OCI-LY3 (cell line): Measurements from ENCODE around the gene UMODL1.

Source experiments
- H2AFZ ChIP-seq: fragments of 200-600, 300-600 bp; shearing (Covaris generic); 2 replicates; pipeline ENCODE4 v1.6.0; 2014; ENCODE audit warnings: antibody characterized with exemption, low read depth, low read length
- H3K27ac ChIP-seq: fragments of 200-600, 300-600 bp; sonication (generic); 2 replicates; pipeline ENCODE4 v1.5.1; 2014; ENCODE audit warnings: mild to moderate bottlenecking, low read length, moderate library complexity, mixed read lengths
- H3K27me3 ChIP-seq: fragments of 200-600, 300-600 bp; sonication (generic); 2 replicates; pipeline ENCODE4 v1.6.1; 2014; ENCODE audit warnings: low read depth, low read length, mixed read lengths
- H3K36me3 ChIP-seq: fragments of 200-600, 300-600 bp; sonication (generic); replicated peaks from 2 replicates; pipeline ENCODE3; 2014; ENCODE audit warnings: low read depth, low read length, mixed read lengths
- H3K4me1 ChIP-seq: fragments of 300-600, 200-600 bp; sonication (generic); 2 replicates; pipeline ENCODE4 v1.6.1; 2014; ENCODE audit warnings: low read length, mixed read lengths
- H3K4me2 ChIP-seq: fragments of 200-600, 300-600 bp; sonication (generic); 2 replicates; pipeline ENCODE4 v1.6.1; 2014; ENCODE audit warnings: low read length, mixed read lengths
- H3K4me3 ChIP-seq: fragments of 300-600, 200-600 bp; sonication (generic); 2 replicates; pipeline ENCODE4 v1.5.1; 2014; ENCODE audit warnings: antibody characterized with exemption, mild to moderate bottlenecking, low read length, moderate library complexity
- H3K79me2 ChIP-seq: fragments of 300-600, 200-600 bp; shearing (Covaris generic); 2 replicates; pipeline ENCODE4 v1.6.1; 2014; ENCODE audit warnings: mild to moderate bottlenecking, low read length, mixed read lengths
- H3K9ac ChIP-seq: fragments of 300-600, 200-600 bp; shearing (Covaris generic); 2 replicates; pipeline ENCODE4 v1.6.0; 2014; ENCODE audit warnings: mild to moderate bottlenecking, low read length, moderate library complexity
- H3K9me3 ChIP-seq: fragments of 200-600, 300-600 bp; shearing (Covaris generic); 2 replicates; pipeline ENCODE4 v1.6.1; 2014; ENCODE audit warnings: low read length, mixed read lengths; ENCODE audit not compliant: insufficient read depth
- H4K20me1 ChIP-seq: fragments of 200-600, 300-600 bp; sonication (generic); 2 replicates; pipeline ENCODE4 v1.6.1; 2016; ENCODE audit warnings: low read length, mixed read lengths; ENCODE audit not compliant: insufficient read depth
- CTCF ChIP-seq: fragments of 200-600, 300-600 bp; sonication (generic); IDR thresholded peaks from 2 replicates; pipeline ENCODE4 v1.5.1; 2014; ENCODE audit warnings: antibody characterized with exemption, low read length, low read depth
- EZH2phosphoT487 ChIP-seq: fragments of 200-600 bp; shearing (Covaris generic); IDR thresholded peaks from 2 replicates; pipeline ENCODE4 v1.6.1; 2018; ENCODE audit warnings: antibody characterized with exemption, mixed run types, low read depth

The UMODL1 gene

GRCh38 chr21:42036313-42036712, 34.8 kb upstream of the UMODL1 start:
- H3K4me2 ChIP-seq, result no peak overlapping the region
- H3K9ac ChIP-seq, result no peak overlapping the region
- TF ChIP-seq CTCF (no peak), EZH2phosphoT487 (no peak)

GRCh38 chr21:42037516-42037915, 33.6 kb upstream of the UMODL1 start:
- Histone ChIP-seq H3K4me1 (no peaks in the 10 kb centered on the region), H3K4me2 (no peak overlapping the region), H3K9ac (no peak overlapping the region), H3K79me2 (no peaks in the 10 kb centered on the region), H3K27me3 (no peaks in the 10 kb centered on the region), H3K4me3 (no peak overlapping the region), H4K20me1 (no peaks in the 10 kb centered on the region), H3K27ac (no peak overlapping the region), H3K36me3 (no peaks in the 10 kb centered on the region), H2AFZ (no peak overlapping the region), H3K9me3 (no peaks in the 10 kb centered on the region)
- TF ChIP-seq CTCF, result no peak

More at GRCh38 chr21:42036313-42036712, 34.8 kb upstream of the UMODL1 start:
- H3K9me3 ChIP-seq, result no peaks in the 10 kb centered on the region
- no peaks in the 10 kb centered on the region for H3K27me3 ChIP-seq
- H3K4me3 ChIP-seq, result no peak overlapping the region
- H3K36me3 ChIP-seq, result no peaks in the 10 kb centered on the region
- H4K20me1 ChIP-seq, result no peaks in the 10 kb centered on the region
- H3K27ac ChIP-seq, result no peak overlapping the region
- H2AFZ ChIP-seq, result no peak overlapping the region
- H3K4me1 ChIP-seq, result no peaks in the 10 kb centered on the region
- no peaks in the 10 kb centered on the region for H3K79me2 ChIP-seq

GRCh38 chr21:42037943-42038342, 33.2 kb upstream of the UMODL1 start:
- Histone ChIP-seq H3K27ac (no peak overlapping the region), H3K4me1 (no peaks in the 10 kb centered on the region), H4K20me1 (no peaks in the 10 kb centered on the region), H2AFZ (no peak overlapping the region), H3K79me2 (no peaks in the 10 kb centered on the region), H3K4me3 (no peak overlapping the region), H3K4me2 (no peak overlapping the region), H3K27me3 (no peaks in the 10 kb centered on the region), H3K9ac (no peak overlapping the region), H3K9me3 (no peaks in the 10 kb centered on the region), H3K36me3 (no peaks in the 10 kb centered on the region)
- no peak for TF ChIP-seq CTCF

- no peaks in the 10 kb centered on the region for H3K27me3 ChIP-seq
- H2AFZ ChIP-seq, result no peak overlapping the region
- H3K36me3 ChIP-seq, result no peaks in the 10 kb centered on the region
- H3K4me2 ChIP-seq, result no peak overlapping the region
- no peaks in the 10 kb centered on the region for H3K4me1 ChIP-seq
- H3K4me3 ChIP-seq, result no peak overlapping the region
- H3K9ac ChIP-seq, result no peak overlapping the region
- TF ChIP-seq CTCF (no peak), EZH2phosphoT487 (no peak)
- H3K79me2 ChIP-seq, result no peaks in the 10 kb centered on the region
- H3K9me3 ChIP-seq, result no peaks in the 10 kb centered on the region
- H3K27ac ChIP-seq, result no peak overlapping the region
- H4K20me1 ChIP-seq, result no peaks in the 10 kb centered on the region
Measured at GRCh38 chr21:42038393-42038792, 32.7 kb upstream of the UMODL1 start.
